ENCODE measurements around the gene RPL18A. TPM values are rescaled to one million over a fixed set of nuclear protein-coding genes. Genes with fewer than 3 reads are reported as not detected.

RPL18A gene
- total and polyA plus RNA-seq, 2 experiments from 2014 or later = 1,314 to 2,829 TPM

DNA sequence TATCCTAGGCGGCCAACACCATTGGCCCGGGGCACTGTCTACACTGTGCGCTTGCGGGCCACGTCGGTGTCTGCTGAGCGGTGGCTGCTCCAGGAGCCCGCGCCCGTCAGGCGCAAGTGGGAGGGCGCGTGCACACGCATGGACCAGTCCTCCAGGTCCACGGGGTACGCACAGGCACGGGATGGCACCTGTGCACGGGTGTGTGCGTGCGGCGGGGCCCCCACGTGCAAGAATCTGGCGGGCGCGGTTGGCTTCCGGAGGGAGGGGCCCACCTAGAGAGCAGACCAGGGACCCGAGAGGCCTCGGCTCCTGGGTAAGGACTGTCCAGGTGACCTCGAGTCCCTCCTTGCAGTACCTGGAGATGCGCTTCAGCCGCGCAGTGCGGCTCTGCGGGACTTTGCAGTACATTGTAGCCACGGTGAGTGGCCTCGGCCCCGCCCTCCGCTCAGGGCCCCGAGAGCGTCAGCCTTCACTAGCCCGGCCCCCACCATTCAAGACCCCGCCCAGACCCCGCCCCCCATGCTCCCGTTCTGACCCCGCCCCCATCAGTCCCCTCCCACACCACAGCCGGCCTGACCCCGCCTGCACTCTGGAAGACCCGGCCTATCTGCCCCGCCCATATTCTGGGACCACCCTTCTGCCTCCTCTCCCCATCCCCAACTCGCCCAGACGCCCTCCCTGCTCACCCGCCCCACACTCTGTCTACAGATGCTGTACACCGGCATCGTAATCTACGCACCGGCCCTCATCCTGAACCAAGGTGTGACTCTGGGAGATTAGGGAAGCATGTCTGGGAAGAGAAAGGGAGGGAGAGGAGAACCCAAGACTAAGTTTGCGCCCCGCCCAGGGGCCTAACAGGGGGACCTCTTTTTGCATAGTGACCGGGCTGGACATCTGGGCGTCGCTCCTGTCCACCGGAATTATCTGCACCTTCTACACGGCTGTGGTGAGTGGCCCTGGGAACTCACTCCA is 14.4 kb downstream of the RPL18A start:
- 0 out of 2 replicates have a peak, but pooled peaks cover 2% of the 10 kb centered on the region for H3F3A ChIP-seq (replicated peaks; ENCODE audit: low read depth)
- Mint-ChIP-seq H3K4me1 (peaks cover 2% of the 10 kb centered on the region), H3K27me3 (ENCODE audit: insufficient read depth, low read depth, poor library complexity) (peaks cover 29% of the 10 kb centered on the region), H3K9me3 (no peaks in the 10 kb centered on the region), H3K27ac (no peak overlapping the region), H3K4me3 (peak overlapping the region; percentile 71), H3K36me3 (ENCODE audit: low read depth) (no peaks in the 10 kb centered on the region)
- peak; percentile 94 for DNase-seq (ENCODE audit: low spot score)
- peak overlapping the region; percentile 75 for H3K4me3 ChIP-seq
- no peaks in the 10 kb centered on the region for H3K9me2 ChIP-seq (ENCODE audit: insufficient read depth)
- peak overlapping the region; percentile 90 for H3K4me2 ChIP-seq
- peaks cover 41% of the 10 kb centered on the region for H3K27me3 ChIP-seq (ENCODE audit: insufficient read depth)
- no peaks in the 10 kb centered on the region for H3K79me2 ChIP-seq (replicated peaks; ENCODE audit: insufficient read depth)
- H2AFZ ChIP-seq = peak overlapping the region; percentile 99
- no peak overlapping the region for H3K27ac ChIP-seq (ENCODE audit: low read depth)
- 0 out of 2 replicates have a peak, but pooled peaks cover 4% of the 10 kb centered on the region for H3K4me1 ChIP-seq (ENCODE audit: insufficient read depth)
- peak; percentile 67 for ATAC-seq
- no peak for TF ChIP-seq EZH2 (IDR thresholded peaks at IDR 0.05; ENCODE audit: low read depth, unreplicated experiment)
- TF ChIP-seq, protein P1, sequence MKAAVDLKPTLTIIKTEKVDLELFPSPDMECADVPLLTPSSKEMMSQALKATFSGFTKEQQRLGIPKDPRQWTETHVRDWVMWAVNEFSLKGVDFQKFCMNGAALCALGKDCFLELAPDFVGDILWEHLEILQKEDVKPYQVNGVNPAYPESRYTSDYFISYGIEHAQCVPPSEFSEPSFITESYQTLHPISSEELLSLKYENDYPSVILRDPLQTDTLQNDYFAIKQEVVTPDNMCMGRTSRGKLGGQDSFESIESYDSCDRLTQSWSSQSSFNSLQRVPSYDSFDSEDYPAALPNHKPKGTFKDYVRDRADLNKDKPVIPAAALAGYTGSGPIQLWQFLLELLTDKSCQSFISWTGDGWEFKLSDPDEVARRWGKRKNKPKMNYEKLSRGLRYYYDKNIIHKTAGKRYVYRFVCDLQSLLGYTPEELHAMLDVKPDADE (IDR thresholded peaks at IDR 0.05) = no peak
- TF ChIP-seq ZNF331 (CRISPR knock-in tag; IDR thresholded peaks at IDR 0.05; ENCODE audit: low read depth) = no peak
- no peak for TF ChIP-seq NANOG (IDR thresholded peaks at IDR 0.05; ENCODE audit: borderline replicate concordance)
- TF ChIP-seq ZNF114 (CRISPR knock-in tag; IDR thresholded peaks at IDR 0.05) = no peak
- no peak for TF ChIP-seq REST (IDR thresholded peaks at IDR 0.05; ENCODE audit: unreplicated experiment)
- peak; percentile 40; the same call in 1 of the 2 replicates for TF ChIP-seq POLR2AphosphoS5 (IDR thresholded peaks at IDR 0.05; ENCODE audit: low read depth)
- TF ChIP-seq, protein P2, sequence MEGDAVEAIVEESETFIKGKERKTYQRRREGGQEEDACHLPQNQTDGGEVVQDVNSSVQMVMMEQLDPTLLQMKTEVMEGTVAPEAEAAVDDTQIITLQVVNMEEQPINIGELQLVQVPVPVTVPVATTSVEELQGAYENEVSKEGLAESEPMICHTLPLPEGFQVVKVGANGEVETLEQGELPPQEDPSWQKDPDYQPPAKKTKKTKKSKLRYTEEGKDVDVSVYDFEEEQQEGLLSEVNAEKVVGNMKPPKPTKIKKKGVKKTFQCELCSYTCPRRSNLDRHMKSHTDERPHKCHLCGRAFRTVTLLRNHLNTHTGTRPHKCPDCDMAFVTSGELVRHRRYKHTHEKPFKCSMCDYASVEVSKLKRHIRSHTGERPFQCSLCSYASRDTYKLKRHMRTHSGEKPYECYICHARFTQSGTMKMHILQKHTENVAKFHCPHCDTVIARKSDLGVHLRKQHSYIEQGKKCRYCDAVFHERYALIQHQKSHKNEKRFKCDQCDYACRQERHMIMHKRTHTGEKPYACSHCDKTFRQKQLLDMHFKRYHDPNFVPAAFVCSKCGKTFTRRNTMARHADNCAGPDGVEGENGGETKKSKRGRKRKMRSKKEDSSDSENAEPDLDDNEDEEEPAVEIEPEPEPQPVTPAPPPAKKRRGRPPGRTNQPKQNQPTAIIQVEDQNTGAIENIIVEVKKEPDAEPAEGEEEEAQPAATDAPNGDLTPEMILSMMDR (conservative IDR thresholded peaks at IDR 0.05; ENCODE audit: low read depth in 2 of 2) = no peak
- no peak for TF ChIP-seq ZNF462 (CRISPR knock-in tag; IDR thresholded peaks at IDR 0.05)
- H4K20me1 ChIP-seq (replicated peaks; ENCODE audit: insufficient read depth) = no peaks in the 10 kb centered on the region
- H3K36me3 ChIP-seq (ENCODE audit: insufficient read depth) = no peaks in the 10 kb centered on the region

Measured in GM23338 (cell line).